HEK293 (cell line): ENCODE results near the gene ZBTB17.

ENCODE experiments used
- CTCF ChIP-seq: fragments of 450-650 bp; formaldehyde crosslinking; IDR thresholded peaks from 2 replicates; pipeline ENCODE4 v1.5.1; 2016; ENCODE audit warnings: missing biosample characterization, missing genetic modification characterization
- ZBTB48 ChIP-seq: fragments of 450-650 bp; formaldehyde crosslinking; IDR thresholded peaks from 2 replicates; pipeline ENCODE4 v1.5.1; 2016; ENCODE audit warnings: missing biosample characterization, missing genetic modification characterization
- ZNF214 ChIP-seq: fragments of 450-650 bp; formaldehyde crosslinking; IDR thresholded peaks from 2 replicates; pipeline ENCODE4 v1.5.1; 2017; ENCODE audit warnings: missing biosample characterization, mild to moderate bottlenecking, missing genetic modification characterization, borderline replicate concordance
- ZNF335 ChIP-seq: fragments of 450-650 bp; formaldehyde crosslinking; conservative IDR thresholded peaks from 2 replicates; pipeline ENCODE4 v1.5.1; 2016; ENCODE audit warnings: missing biosample characterization, missing genetic modification characterization
- ZNF747 ChIP-seq: fragments of 450-650 bp; formaldehyde crosslinking; IDR thresholded peaks from 2 replicates; pipeline ENCODE4 v1.5.1; 2016; ENCODE audit warnings: missing biosample characterization, missing genetic modification characterization
- ZNF768 ChIP-seq: fragments of 450-650 bp; formaldehyde crosslinking; IDR thresholded peaks from 2 replicates; pipeline ENCODE4 v1.5.1; 2018; ENCODE audit warnings: missing biosample characterization, mild to moderate bottlenecking, missing genetic modification characterization
- TF ChIP-seq, protein P1 (sequence below): fragments of 450-650 bp; formaldehyde crosslinking; IDR thresholded peaks from 2 replicates; pipeline ENCODE4 v1.5.1; 2016; ENCODE audit warnings: missing biosample characterization, missing genetic modification characterization, borderline replicate concordance
- TF ChIP-seq, protein P2 (sequence below): fragments of 450-650 bp; formaldehyde crosslinking; optimal IDR thresholded peaks from 2 replicates; pipeline ENCODE3; 2016; ENCODE audit warnings: missing biosample characterization, mild to moderate bottlenecking, missing genetic modification characterization

DNA sequence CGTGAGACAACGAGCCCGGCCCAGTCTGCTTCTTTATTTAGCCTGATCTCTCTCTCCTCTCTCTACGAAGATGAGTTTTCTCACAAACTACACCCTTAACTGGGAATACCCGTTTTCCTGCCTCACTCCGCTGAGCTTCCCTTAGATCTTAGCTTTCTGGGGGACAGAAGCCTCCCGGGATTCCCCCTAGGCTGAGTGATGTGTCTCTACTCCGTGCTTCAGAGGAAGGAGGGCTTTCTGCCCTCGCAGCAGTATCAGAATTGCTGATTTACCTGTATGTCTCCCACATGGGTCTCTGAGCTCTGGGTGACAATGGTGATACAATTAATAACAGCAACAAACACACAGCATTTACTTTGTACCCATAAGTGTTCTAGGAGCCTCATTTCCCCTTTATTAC lies 1.0 kb downstream of the ZBTB17 start:
- TF ChIP-seq, protein P1, sequence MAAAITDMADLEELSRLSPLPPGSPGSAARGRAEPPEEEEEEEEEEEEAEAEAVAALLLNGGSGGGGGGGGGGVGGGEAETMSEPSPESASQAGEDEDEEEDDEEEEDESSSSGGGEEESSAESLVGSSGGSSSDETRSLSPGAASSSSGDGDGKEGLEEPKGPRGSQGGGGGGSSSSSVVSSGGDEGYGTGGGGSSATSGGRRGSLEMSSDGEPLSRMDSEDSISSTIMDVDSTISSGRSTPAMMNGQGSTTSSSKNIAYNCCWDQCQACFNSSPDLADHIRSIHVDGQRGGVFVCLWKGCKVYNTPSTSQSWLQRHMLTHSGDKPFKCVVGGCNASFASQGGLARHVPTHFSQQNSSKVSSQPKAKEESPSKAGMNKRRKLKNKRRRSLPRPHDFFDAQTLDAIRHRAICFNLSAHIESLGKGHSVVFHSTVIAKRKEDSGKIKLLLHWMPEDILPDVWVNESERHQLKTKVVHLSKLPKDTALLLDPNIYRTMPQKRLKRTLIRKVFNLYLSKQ (tag by site-specific recombination) = no peak
- TF ChIP-seq ZNF747 (tag by site-specific recombination) (no peak), CTCF (tag by site-specific recombination) (no peak), ZNF335 (no peak), ZNF768 (tag by site-specific recombination) (0 out of 2 replicates have a peak, but pooled peaks have one; percentile 13), ZNF214 (tag by site-specific recombination) (no peak), ZBTB48 (no peak)
- TF ChIP-seq, protein P2, sequence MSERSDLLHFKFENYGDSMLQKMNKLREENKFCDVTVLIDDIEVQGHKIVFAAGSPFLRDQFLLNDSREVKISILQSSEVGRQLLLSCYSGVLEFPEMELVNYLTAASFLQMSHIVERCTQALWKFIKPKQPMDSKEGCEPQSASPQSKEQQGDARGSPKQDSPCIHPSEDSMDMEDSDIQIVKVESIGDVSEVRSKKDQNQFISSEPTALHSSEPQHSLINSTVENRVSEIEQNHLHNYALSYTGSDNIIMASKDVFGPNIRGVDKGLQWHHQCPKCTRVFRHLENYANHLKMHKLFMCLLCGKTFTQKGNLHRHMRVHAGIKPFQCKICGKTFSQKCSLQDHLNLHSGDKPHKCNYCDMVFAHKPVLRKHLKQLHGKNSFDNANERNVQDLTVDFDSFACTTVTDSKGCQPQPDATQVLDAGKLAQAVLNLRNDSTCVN = no peak
